Breast epithelium (tissue), 4 donors: ENCODE results near the gene MIEN1. TPM values are rescaled to one million over a fixed set of nuclear protein-coding genes. Genes with fewer than 3 reads are reported as not detected.
"Not testable (repeated sequence)": the region's sequence is repeated elsewhere in the genome, so short reads cannot be mapped to it uniquely, and the experiment has no call there.

Experiments used
- DNase-seq, 2 donors: peaks; one replicate each; pipeline ENCODE4 v3.0.0-alpha.2; 2019; ENCODE audit warnings: low spot score in 2 of 2
- H3K27ac ChIP-seq, 2 donors: fragments of 200-600 bp; sonication (generic) in 1 of 2; one replicate each; pipeline ENCODE4 v1.5.1; 2016 to 2019; ENCODE audit warnings: mild to moderate bottlenecking in 1 of 2
- H3K27me3 ChIP-seq, 2 donors: fragments of 200-600 bp; sonication (generic) in 1 of 2; one replicate each; pipeline versions ENCODE4 v1.5.1 to v1.6.0; 2017 to 2019; ENCODE audit warnings: control low read depth in 1 of 2, mild to moderate bottlenecking in 1 of 2
- H3K36me3 ChIP-seq: fragments of 200-600 bp; one replicate; pipeline ENCODE4 v1.5.1; 2019
- H3K4me1 ChIP-seq, 2 donors: fragments of 200-600 bp; sonication (generic); one replicate each; pipeline ENCODE4 v1.5.1; 2016 to 2019; ENCODE audit warnings: control low read depth in 1 of 2
- H3K4me3 ChIP-seq, 3 donors: fragments of 200-600 bp; sonication (generic); 1 replicate in 2 of 3; 2 replicates in 1 of 3; pipeline ENCODE4 v1.5.1; 2016 to 2019; ENCODE audit warnings: mild to moderate bottlenecking in 3 of 3, moderate library complexity in 2 of 3
- H3K9me3 ChIP-seq, 2 donors: fragments of 200-600 bp; sonication (generic) in 1 of 2; one replicate each; pipeline ENCODE4 v1.5.1; 2016 to 2019; ENCODE audit warnings: control low read depth in 1 of 2
- CTCF ChIP-seq, 3 donors: fragments of 450-650 bp; IDR thresholded peaks; one replicate each; pipeline ENCODE4 v1.5.1; 2016 to 2017; ENCODE audit warnings: antibody characterized with exemption in 3 of 3, mild to moderate bottlenecking in 3 of 3, moderate library complexity in 3 of 3
- POLR2A ChIP-seq: fragments of 450-650 bp; IDR thresholded peaks from one replicate; pipeline ENCODE4 v1.6.1; 2016; ENCODE audit warnings: antibody characterized with exemption, mild to moderate bottlenecking, moderate library complexity
- POLR2AphosphoS5 ChIP-seq, 3 donors: sonication (generic); formaldehyde crosslinking; IDR thresholded peaks; one replicate each; pipeline ENCODE4 v1.6.1; 2017; ENCODE audit warnings: antibody characterized with exemption in 3 of 3
- intact Hi-C: fragments of 100-400 bp; cut with DNase I; formaldehyde crosslinking; loops from one replicate; pipeline ENCODE4 v1.15.1; 2023; ENCODE audit warnings: low total_unique reads
- total RNA-seq, 3 donors: library from RNA; depleted of rRNA; stranded (reverse); fragments of >200 nt; gene quantifications; one replicate each; pipeline ENCODE4 v1.1.0, GENCODE V29; 2016

The MIEN1 gene
- total RNA-seq, 3 donors from 2014 or later, result 50.7 to 68.2 (median 61.6) TPM

DNA sequence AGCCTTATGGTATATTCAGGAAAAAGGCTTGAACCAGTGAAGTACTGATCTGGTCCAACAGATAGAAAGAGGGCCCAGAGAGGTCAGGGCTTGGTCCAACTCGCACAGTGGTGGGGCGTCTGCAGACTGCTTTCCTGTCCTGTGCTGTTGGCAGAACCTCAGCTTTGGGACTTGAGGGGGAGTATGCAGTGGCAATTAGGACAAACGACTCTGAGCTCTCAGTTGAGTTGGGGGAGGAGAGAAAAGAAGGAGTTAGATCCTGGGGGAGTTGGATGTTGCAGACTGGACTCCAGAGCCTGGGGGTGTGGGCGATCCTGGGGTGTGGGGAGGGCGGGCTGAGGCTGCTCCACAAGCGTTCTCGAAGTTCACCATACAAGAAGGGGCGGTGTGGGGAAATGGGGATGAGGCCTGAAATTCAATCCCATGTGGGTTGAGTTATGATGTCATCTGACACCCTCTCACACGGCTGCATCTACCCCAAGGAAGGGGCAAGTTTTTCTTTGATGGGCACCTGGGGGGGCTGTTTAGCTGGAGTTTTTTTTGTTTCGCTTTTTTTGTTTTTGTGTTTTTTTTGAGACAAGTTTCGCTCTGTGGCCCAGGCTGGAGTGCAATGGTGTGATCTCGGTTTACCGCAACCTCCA is 22.0 kb upstream of the MIEN1 start:
- no peaks in the 10 kb centered on the region for H3K27me3 ChIP-seq
- TF ChIP-seq POLR2AphosphoS5 (IDR thresholded peaks at IDR 0.05) (no peak), POLR2A (no peak), CTCF (IDR thresholded peaks at IDR 0.05) (no peak)
- H3K4me1 ChIP-seq, result peaks cover 0 to 9% of the 10 kb centered on the region in 2 donors
- no peak overlapping the region for H3K27ac ChIP-seq
- no peak overlapping the region for H3K4me3 ChIP-seq
- intact Hi-C loops, result loop anchor here (10.0 kb wide), 1 partner anchor 128 kb away; the partner anchor contains the start of gene PPP1R1B
- DNase-seq, result peak in 1 of 2 donors; percentile 17
- no peaks in the 10 kb centered on the region for H3K9me3 ChIP-seq
- H3K36me3 ChIP-seq, result no peaks in the 10 kb centered on the region

- no peaks in the 10 kb centered on the region for H3K9me3 ChIP-seq
- intact Hi-C loops, result loop anchor here (10.0 kb wide), 1 partner anchor 127 kb away; the partner anchor contains the start of gene PPP1R1B
- H3K27ac ChIP-seq, result no peak overlapping the region
- DNase-seq, result peak in 1 of 2 donors; percentile 16
- peaks cover 0 to 9% of the 10 kb centered on the region in 2 donors for H3K4me1 ChIP-seq
- H3K4me3 ChIP-seq, result no peak overlapping the region
- no peaks in the 10 kb centered on the region for H3K27me3 ChIP-seq
- H3K36me3 ChIP-seq, result no peaks in the 10 kb centered on the region
- TF ChIP-seq CTCF (IDR thresholded peaks at IDR 0.05), result no peak
- TF ChIP-seq POLR2A, result no peak
Observed at GRCh38 chr17:39751637-39752036, 21.3 kb upstream of the MIEN1 start.

GRCh38 chr17:39751016-39751543 is 20.7 kb upstream of the MIEN1 start:
- no peak for TF ChIP-seq POLR2AphosphoS5 (IDR thresholded peaks at IDR 0.05)
- TF ChIP-seq POLR2A, result no peak
- TF ChIP-seq CTCF (IDR thresholded peaks at IDR 0.05), result no peak
- H3K4me1 ChIP-seq, result peaks cover 0 to 9% of the 10 kb centered on the region in 2 donors
- no peaks in the 10 kb centered on the region for H3K27me3 ChIP-seq
- no peak overlapping the region for H3K4me3 ChIP-seq
- no peaks in the 10 kb centered on the region for H3K9me3 ChIP-seq
- no peaks in the 10 kb centered on the region for H3K36me3 ChIP-seq
- intact Hi-C loops, result loop anchor here (10.0 kb wide), 1 partner anchor 126 kb away; the partner anchor contains the start of gene PPP1R1B
- peak overlapping the region in 1 of 2 donors; percentile 64 for H3K27ac ChIP-seq
- DNase-seq, result no peak

GRCh38 chr17:39750131-39751015 is 20.0 kb upstream of the MIEN1 start:
- Histone ChIP-seq H3K27ac (peak overlapping the region; percentile 45 to 64), H3K9me3 (no peaks in the 10 kb centered on the region), H3K36me3 (no peaks in the 10 kb centered on the region), H3K27me3 (no peaks in the 10 kb centered on the region), H3K4me1 (peaks cover 0 to 9% of the 10 kb centered on the region in 2 donors), H3K4me3 (no peak overlapping the region)
- intact Hi-C loops, result loop anchor here (10.0 kb wide), 1 partner anchor 126 kb away; the partner anchor contains the start of gene PPP1R1B
- TF ChIP-seq CTCF (IDR thresholded peaks at IDR 0.05) (no peak), POLR2A (no peak), POLR2AphosphoS5 (IDR thresholded peaks at IDR 0.05) (no peak)
- DNase-seq, result peak in 1 of 2 donors; percentile 71

DNA sequence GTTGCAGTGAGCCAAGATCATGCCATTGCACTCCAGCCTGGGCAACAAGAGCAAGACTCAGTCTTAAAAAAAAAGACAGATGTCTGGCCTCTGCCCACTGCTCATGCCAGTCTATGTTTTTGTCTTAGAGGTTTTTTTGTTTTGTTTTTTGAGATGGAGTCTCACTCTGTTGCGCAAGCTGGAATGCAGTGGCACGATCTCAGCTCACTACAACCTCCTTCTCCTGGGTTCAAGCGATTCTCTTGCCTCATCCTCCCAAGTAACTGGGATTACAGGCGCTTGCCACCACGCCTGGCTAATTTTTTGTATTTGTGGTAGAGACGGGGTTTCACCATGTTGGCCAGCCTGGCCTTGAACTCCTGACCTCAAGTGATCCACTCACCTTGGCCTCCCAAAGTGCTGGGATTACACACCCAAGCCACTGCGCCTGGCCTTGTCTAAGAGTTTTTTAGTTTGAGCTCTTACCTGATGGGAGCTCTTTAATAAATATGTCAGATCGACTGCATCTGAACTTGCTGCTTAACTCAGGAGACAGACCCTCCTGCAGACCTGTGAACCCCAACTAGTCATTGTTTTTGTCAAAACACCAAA is 18.2 kb upstream of the MIEN1 start:
- H3K27ac ChIP-seq, intact Hi-C loops: not testable (repeated sequence)

More for the DNA sequence above, 18.2 kb upstream of the MIEN1 start:
- DNase-seq, H3K4me3 ChIP-seq, H3K36me3 ChIP-seq, H3K4me1 ChIP-seq, H3K9me3 ChIP-seq, H3K27me3 ChIP-seq: not testable (repeated sequence)
